Measurements from ENCODE around the gene MPG.
A peak's percentile ranks its signal among the peaks of the same experiment; 100 is the strongest.

DNA sequence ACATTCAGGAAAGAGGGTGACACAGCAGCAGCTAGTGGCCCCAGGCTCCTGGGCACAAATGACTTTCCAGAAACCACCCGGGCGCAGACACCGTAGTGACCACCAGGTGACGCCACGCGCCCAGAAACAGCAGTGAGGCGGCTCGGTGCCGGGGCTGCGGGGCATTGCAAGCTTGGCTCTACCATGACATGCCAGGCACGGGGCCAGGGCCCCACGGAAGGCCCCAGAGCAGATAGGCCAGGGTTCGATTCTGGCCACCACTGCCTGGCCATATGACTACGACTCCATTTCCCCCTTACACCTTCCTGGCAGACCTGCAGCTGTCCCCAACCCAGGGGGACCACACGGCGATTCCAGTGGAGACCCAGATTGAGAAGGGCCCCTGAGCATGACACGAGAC lies 12.3 kb upstream of the MPG start:
- TF ChIP-seq, protein P1, sequence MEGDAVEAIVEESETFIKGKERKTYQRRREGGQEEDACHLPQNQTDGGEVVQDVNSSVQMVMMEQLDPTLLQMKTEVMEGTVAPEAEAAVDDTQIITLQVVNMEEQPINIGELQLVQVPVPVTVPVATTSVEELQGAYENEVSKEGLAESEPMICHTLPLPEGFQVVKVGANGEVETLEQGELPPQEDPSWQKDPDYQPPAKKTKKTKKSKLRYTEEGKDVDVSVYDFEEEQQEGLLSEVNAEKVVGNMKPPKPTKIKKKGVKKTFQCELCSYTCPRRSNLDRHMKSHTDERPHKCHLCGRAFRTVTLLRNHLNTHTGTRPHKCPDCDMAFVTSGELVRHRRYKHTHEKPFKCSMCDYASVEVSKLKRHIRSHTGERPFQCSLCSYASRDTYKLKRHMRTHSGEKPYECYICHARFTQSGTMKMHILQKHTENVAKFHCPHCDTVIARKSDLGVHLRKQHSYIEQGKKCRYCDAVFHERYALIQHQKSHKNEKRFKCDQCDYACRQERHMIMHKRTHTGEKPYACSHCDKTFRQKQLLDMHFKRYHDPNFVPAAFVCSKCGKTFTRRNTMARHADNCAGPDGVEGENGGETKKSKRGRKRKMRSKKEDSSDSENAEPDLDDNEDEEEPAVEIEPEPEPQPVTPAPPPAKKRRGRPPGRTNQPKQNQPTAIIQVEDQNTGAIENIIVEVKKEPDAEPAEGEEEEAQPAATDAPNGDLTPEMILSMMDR (IDR thresholded peaks at IDR 0.05 in 2 of 3, conservative IDR thresholded peaks at IDR 0.05 in 1 of 3; ENCODE audit: borderline replicate concordance in 1 of 3, insufficient read depth in 1 of 3, low read depth in 2 of 3, low read length in 2 of 3), result peak; percentile 74 to 95 (median 76)
- no peak for TF ChIP-seq POLR2A (IDR thresholded peaks at IDR 0.05; ENCODE audit: borderline replicate concordance, extremely low read depth, insufficient read depth, insufficient read length)
- no peak for TF ChIP-seq EGR1 (IDR thresholded peaks at IDR 0.05; ENCODE audit: low read depth)
- TF ChIP-seq POLR2AphosphoS5 (IDR thresholded peaks at IDR 0.05; ENCODE audit: low read depth, low read length), result no peak
- TF ChIP-seq, protein P2, sequence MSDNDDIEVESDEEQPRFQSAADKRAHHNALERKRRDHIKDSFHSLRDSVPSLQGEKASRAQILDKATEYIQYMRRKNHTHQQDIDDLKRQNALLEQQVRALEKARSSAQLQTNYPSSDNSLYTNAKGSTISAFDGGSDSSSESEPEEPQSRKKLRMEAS (IDR thresholded peaks at IDR 0.05), result no peak
- no peak for TF ChIP-seq TCF7L2 (IDR thresholded peaks at IDR 0.05; ENCODE audit: borderline replicate concordance, extremely low read depth, insufficient read depth, insufficient read length)
- no peak for TF ChIP-seq EZH2 (IDR thresholded peaks at IDR 0.05)
- TF ChIP-seq ZFX (IDR thresholded peaks at IDR 0.05), result no peak
- TF ChIP-seq SP1 (IDR thresholded peaks at IDR 0.05; ENCODE audit: low read depth), result no peak
- TF ChIP-seq RAD21 (IDR thresholded peaks at IDR 0.05; ENCODE audit: low read depth), result peak; percentile 93
